Measurements from ENCODE around the gene KRT13.
A peak's percentile ranks its signal among the peaks of the same experiment; 100 is the strongest.

Gene KRT13

DNA sequence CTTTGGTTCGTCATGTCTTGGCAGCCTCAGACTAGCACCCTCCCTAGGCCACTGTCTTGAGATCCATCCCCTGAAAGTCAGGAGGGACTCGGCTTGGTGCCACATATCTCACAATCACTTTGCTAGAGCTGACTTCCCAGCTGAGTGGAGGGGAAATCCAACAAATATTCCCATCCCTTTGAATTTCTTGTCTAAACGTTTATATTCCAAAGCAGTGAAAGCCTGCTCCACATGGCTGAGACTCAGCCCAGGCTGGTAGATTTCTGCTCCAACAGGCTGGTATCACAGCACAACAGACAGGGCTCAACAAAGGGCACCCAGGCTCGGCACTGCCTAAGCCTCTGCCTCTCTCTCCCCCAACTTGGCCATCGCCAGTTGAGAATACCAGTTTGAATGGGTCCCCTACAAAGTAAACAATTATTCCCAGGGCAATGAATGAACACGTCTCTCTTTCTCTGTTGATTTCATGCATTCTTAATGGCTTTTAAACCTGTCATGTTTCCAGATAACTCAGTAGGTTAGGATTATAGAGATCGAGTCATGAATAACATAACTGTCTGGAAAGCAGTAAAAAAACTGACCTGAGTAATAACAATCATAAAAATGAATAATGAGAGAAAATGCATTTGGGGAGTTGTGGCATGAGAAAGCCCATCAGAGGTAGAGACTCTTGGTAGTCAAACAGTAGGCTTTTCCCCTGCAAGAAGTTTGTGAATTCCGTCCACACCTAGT is 1.0 kb downstream of the KRT13 start:
- TF ChIP-seq CTCF (IDR thresholded peaks at IDR 0.05; ENCODE audit: borderline replicate concordance, insufficient read depth, low read depth, low read length), result no peak

GRCh38 chr17:41503202-41503601 is 2.2 kb downstream of the KRT13 start:
- TF ChIP-seq CTCF (IDR thresholded peaks at IDR 0.05; ENCODE audit: borderline replicate concordance, insufficient read depth, low read depth, low read length), result no peak
- no peak overlapping the region for H3K4me3 ChIP-seq (ENCODE audit: low read depth, low read length)

More for the DNA sequence above, 1.0 kb downstream of the KRT13 start:
- H3K4me3 ChIP-seq (ENCODE audit: low read depth, low read length), result no peak overlapping the region

DNA sequence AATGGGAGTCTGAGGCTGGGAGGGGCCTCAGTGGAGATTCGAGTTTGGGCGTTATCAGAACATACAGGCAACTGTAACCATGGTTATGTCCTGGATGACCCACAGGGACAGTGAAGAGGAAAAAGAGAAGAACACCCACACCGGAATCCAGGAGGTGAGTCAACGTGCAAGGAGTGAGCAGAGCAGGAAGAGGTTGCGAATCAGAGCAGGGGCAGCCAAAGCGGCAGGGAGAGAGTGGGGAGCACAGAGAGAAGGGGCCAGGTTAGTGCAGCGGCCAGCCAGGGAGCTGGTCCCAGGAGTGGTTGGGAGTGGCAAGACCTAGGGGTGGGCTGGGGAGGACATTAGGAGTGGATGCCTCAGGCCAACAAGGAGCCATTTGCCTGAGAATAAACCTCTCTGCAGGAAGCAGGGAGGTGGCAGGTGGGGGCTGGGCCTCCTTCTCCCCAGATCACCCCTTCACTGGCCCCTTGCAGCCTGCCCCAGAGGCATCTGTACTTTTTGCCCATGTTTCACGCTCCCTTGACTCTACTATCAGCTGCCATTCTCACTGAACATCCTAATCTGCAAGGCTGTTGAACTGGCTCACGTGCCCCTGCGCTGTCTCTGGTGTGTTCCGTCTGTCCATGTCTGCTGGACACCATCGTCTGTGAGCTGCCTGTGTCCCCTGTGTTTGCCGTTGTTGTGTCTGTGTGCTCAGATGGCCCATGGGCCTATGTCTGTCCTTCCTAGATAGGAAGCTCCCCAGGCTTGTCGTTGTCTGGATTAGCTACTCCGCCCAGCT is 5.1 kb downstream of the KRT13 start:
- TF ChIP-seq CTCF (IDR thresholded peaks at IDR 0.05; ENCODE audit: borderline replicate concordance, insufficient read depth, low read depth, low read length), result no peak
- H3K4me3 ChIP-seq (ENCODE audit: low read depth, low read length), result no peak overlapping the region

DNA sequence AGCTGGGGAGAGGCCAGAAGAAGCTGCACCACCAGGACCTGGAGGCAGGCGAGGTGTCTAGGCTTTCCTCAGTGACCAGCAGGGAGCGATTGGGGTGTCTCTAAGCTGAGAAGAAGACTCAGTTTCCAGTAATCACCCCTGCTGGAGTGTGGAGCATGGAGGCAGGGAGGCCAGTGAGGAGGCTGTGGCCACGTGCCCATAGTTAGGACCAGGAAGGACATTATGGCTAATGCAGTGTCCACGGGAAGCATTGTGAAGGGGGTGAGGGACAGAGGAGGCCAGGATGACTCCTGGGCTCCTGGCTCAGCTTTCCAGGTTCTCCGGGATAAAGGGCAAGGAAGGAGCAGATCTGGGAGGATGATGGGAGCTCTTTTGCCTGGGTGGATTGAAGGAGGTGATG is 5.7 kb downstream of the KRT13 start:
- TF ChIP-seq CTCF (IDR thresholded peaks at IDR 0.05; ENCODE audit: borderline replicate concordance, insufficient read depth, low read depth, low read length), result no peak
- H3K4me3 ChIP-seq (ENCODE audit: low read depth, low read length), result no peak overlapping the region

- H3K4me3 ChIP-seq (ENCODE audit: low read depth, low read length), result no peak overlapping the region
- no peak for TF ChIP-seq CTCF (IDR thresholded peaks at IDR 0.05; ENCODE audit: borderline replicate concordance, insufficient read depth, low read depth, low read length)
These were observed 7.1 kb downstream of the KRT13 start for GRCh38 chr17:41498276-41498675.

DNA sequence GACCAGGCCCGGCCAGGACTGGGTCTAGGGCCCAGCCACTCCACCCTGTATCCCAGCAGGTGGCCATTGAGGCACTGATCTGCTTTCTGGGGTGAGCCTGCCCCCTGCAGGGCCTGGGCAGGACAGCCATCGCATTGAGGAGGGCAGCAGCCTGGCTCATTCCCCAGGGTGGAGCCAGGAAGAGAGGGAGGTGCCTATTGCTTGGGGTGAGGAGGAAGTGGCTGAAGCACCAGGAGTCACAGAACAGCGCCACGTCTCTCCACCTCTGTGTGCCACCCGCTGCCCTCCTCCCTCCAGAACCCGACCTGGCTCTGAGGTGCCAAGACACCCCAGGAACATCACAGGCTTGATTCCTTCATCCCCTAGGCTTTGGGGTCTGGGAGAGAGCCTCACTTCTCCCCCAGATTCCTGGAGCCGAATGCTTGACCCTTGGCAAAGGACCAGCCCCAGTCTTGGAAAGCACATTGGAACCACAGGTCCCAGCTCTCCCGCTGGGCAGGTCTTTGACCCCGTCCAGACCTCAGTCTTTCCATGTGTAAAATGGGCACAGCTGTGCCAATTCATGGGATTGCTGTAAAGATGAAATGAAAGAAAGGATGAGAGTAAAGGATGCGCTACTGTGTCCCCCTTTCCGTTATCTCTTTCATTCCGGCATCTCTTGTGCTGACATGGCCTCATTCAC is 8.5 kb downstream of the KRT13 start:
- H3K4me3 ChIP-seq (ENCODE audit: low read depth, low read length), result no peak overlapping the region

More for the DNA sequence above, 8.5 kb downstream of the KRT13 start:
- peak; percentile 74 for TF ChIP-seq CTCF (IDR thresholded peaks at IDR 0.05; ENCODE audit: borderline replicate concordance, insufficient read depth, low read depth, low read length)

All from GM12875 (cell line).